Stimulated activated CD8-positive, alpha-beta memory T cell treated with anti-CD3 and anti-CD28 coated beads, Interleukin-2, amount 100 ng/mL, for 1 hour (primary cell): ENCODE measurements around the gene LPAR5.
"Not testable (repeated sequence)": the region's sequence is repeated elsewhere in the genome, so short reads cannot be mapped to it uniquely, and the experiment has no call there.

Experiments
- DNase-seq, 2 donors: peaks; one replicate each; pipeline ENCODE4 v3.0.0-alpha.2; 2020; ENCODE audit warnings: low read depth in 2 of 2

The LPAR5 gene

DNA sequence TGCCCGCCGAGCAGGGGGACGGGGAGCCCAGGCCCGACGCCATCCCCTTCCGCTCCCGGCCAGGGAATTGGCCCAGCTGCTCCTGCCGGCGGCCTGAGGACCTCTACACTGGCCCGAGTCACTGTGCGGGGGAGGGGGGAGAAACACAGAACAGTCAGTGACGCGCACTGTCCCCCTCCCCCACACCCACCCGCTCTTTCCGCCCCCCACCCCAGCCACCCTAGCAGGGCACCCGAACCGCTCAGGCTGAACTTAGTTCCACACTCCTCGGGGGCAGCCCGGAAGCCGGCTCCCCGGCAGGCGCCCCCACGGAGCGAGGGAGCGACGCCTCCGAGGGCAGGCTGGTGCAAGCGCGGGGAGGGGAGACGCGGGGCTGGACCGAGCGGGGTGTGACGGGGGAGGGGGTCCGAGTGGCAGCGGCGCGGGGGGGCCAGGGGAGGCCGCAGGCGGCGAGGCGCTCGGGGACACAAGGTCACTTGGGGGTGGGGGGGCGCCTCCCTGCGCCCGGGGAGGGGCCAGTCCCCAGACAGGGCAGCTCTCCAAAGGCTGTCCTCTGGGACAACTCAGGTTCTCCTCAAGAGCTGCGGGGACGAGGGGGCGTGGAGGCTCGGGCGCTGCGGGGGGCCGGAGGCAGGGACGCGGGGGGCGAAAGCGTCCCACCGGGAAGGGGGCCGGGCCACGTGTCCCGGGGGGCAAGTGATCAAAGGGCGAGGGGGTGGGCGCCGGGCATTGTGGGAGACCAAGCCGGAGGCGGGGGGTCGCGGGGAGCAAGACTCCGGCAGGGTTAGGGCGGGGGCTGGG, 29.2 kb downstream of the LPAR5 start:
- peak in 1 of 2 donors; percentile 54 for DNase-seq

- no peak for DNase-seq
Measured at GRCh38 chr12:6605421-6606330, 30.1 kb downstream of the LPAR5 start.

DNA sequence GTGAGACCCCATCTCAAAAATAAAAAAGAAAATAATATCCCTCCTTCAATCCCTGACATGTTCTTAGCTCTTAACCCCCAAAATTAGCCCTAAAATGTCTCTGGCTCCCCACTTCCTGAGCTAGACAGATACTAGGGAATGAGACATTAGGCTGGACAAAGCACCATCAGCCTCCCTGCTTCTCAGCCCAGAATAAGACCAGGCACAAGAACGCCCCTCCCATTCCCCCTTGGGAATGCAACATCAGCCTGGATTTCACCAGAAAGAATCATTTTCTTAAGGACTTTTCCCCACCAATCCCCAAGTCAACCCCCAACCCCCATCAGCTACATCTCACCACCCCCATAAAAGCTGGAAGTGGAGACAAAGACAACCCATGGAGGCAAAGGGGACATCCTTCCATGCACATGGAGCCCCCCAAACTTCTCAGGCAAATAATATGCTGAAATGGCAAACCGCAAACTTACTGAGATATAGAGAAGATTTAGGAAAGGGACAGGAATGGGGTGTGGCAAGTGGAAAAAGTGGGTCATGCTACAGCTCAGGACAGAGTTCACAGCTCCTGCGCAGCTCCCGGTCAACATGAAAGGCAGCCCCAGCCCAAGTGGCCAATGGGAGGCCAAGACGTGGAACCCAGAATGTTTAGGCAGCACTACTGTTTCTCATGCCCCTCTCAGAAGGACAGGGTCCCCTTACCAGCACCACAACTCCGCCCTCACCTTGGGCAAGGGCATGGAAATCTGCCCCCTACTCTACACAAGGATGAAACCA, 31.3 kb downstream of the LPAR5 start:
- DNase-seq: no peak

DNA sequence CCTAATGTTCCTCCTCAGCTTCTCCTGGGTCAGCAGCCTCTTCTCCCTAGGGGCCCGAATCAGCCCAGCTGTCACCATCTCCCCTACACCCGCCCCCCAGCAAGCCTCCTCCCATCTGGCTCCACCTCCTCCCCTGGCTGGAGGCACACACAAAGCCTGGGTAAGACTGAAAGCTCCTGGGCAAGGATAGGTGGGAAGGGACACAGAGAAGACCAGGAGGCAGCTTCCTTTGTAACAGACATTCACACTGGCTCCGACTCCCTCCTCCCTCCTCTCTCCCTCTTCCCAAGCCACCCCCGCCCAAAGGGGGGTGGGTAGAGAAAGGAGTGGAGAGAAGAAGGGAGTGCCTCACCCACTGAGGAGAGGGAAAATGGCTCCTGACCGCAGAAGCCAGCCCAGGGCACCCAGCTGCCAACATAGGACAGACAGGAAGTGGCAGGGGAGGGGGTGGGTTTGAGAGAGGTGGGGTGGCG, 32.6 kb downstream of the LPAR5 start:
- DNase-seq: peak in 1 of 2 donors; percentile 35

- no peak for DNase-seq
Measured at GRCh38 chr12:6602526-6602925, 33.2 kb downstream of the LPAR5 start.

GRCh38 chr12:6595673-6596072, 40.1 kb downstream of the LPAR5 start:
- not testable (repeated sequence) for DNase-seq

DNA sequence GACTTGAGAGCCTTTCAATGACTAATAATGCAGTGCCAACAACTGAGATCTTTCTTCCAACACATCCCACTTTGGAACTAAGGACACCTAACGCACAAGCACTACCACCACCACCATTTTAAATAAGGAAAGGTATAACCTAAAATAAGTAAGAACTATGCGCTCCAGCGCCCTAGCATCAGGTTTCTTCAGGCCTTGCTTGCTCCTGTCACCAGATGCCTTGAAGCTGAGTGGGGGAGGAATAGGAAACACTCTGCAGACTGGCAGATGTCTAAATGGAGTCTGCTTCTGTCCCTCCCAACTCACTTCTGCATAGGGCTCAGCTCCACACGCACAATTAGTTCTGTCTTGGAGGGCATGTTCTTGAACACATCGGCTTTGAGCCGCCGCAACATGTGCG, 43.7 kb downstream of the LPAR5 start:
- no peak for DNase-seq

- DNase-seq: not testable (repeated sequence)
Measured at GRCh38 chr12:6586569-6586968, 49.2 kb downstream of the LPAR5 start.

DNA sequence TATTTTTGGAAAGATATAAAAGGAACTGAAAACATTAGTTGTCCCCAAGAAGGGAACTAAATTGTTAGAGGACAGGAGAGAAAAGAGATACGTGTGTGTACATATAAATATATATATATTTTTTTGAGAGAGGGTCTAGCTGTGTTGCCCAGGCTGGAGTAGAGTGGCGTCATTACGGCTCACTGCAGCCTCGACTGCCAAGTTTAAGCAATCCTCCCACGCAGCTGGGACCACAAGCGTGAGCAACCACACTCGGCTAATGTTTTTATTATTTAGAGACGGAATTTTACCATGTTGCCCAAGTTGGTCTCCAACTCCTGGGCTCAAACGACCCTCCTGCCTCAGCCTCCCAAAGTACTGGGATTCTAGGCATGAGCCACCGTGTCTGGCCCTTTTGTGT, 51.5 kb downstream of the LPAR5 start:
- DNase-seq: no peak

- DNase-seq: no peak
Measured at GRCh38 chr12:6582959-6583358, 52.8 kb downstream of the LPAR5 start.

DNA sequence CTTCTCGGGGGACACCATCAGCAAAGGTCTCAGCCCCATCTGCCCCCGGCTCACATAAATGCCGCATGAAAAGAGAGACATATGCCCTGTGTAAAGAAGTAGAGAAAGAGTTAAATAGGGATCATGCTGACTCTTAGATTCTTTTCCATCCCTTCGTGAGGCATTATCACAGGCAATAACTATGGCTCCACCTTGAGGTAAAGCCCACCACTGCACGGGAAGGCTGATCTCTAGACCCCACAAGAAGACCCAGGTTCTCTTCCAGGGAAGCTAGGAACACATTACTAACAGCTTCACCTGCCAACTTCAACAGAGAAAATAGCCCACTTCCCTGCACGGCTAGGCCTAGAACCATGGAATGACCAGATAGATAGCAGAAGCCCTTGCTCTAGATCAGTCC, 53.6 kb downstream of the LPAR5 start:
- no peak for DNase-seq

DNA sequence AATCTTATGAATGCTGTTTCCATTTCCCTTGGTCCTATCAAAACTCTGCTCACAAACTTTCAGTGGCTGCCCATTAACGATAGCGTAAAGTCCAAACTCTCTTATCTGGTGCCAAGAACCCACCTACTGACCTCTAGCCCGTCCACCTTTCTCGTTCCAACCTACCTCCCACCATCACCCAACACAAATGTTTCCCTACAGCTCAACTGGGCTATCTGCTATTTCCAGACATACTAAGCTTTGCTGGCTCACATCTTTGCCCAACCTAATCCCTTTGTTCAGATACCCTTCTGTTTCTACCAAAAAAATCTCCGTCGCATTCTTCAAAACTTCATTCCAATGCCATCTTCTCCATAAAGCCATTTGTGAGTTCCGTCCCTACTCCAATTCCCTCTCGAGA, 60.1 kb downstream of the LPAR5 start:
- DNase-seq: no peak

DNA sequence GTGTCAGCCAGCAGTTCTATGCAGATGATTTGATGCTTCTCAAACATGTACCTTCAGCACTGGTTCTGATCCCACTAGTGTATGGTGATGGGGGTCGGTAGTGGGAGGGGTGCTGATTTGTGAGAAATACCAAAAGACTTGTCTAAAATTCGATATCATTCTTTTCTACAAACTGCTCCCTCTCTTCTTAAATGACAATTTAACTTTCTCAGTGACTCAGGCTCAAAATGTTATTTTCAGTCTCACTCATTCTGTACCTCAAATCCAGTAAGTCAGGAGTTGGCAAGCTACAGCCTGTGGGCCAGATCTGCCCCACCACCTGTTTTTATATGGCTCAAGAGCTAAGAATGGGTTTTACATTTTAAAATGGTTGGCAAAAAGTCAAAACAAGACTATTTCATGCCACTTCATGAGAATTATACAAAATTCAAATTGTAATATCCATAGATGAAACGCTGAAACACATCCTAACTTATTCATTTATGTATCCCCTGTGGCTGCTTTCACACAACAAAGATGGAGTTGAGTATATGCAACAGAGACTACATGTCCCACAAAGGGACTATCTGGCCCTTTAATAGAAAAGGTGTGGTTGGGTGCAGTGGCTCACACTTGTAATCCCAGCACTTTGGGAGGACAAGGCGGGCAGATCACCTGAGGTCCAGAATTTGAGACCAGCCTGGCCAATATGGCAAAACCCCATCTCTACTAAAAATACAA, 61.0 kb downstream of the LPAR5 start:
- no peak for DNase-seq

- DNase-seq: no peak
Measured at GRCh38 chr12:6573001-6573400, 62.8 kb downstream of the LPAR5 start.

DNA sequence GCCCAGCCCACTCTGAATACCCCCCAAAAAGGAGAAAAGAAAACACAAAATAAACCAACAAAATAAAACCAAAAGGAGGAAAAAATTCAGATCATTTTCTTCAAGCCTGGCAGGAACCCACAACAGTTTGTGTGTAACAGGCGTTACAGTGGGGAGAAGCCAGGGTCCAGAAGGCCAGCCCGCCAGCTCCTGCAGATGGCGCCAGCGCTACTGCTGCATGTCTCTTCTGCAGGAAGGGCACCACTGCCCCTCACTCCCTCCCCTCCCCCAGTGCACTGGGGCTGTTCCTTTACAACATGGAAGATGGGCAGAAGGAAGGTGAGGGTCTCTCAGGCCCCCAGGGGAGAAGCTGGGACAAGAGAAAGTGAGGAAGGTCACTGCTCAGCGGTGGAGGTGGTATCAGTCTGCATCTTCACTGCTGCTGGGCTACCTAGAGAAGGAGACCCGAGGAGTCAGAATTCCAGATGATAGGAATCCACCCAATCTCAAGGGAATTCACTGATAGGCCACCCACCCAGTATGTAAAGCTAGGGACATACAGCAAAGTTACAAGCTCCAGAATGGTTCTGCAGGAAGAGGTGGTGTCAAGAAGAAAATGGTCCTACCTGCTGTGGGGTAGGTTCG, 65.4 kb downstream of the LPAR5 start:
- DNase-seq: no peak

DNA sequence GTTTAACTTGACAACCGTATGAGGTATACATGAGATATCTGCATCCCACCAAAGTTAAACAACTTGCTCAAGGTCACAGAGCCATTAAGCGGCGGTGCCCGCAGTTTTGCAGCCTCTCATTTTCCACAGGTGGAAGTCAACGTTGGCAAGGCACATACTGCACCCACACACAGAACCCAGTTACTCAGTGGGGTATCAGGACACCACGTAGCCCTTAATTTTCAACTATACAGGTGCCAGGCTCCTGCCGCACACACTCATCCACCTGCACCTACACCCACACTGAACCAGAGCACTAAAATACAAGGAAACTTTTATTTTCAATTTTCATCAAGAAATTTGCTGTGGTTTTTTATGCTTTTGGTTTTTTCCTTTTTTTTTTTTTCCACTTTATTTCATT, 66.0 kb downstream of the LPAR5 start:
- DNase-seq: no peak

DNA sequence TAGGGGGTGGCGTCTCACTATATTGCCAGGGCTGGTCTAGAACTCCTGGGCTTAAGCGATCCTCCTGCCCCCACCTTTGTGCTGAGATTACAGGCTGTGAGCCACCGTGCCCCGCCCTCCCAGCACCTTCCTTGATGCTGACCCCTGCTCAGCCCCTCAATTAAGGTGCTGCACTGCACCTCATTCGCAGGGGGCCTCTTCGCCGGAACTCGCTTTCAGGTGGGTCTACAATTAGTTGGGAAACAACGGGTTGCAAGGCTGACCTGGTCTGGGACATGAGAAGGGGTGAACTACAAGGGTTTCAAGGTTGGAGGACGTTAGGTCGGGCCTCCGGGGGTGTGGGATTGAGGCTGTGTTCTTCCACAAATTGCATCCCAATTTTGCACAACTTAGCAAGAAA, 66.4 kb downstream of the LPAR5 start:
- DNase-seq: no peak
